Uterus (tissue), 2 donors: Measurements from ENCODE around the gene PLB1.

Source experiments
- CTCF ChIP-seq, 4 experiments: fragments of 200-600 bp in 2 of 4; fragments of 450-650 bp in 2 of 4; sonication (generic) in 2 of 4; IDR thresholded peaks; one replicate each; pipeline ENCODE4 v1.5.1; 2016 to 2019; ENCODE audit warnings: antibody characterized with exemption in 4 of 4, mild to moderate bottlenecking in 2 of 4, moderate library complexity in 1 of 4
- POLR2A ChIP-seq, 2 donors: fragments of 450-650 bp; IDR thresholded peaks; one replicate each; pipeline ENCODE4 v1.6.1; 2016; ENCODE audit warnings: antibody characterized with exemption in 2 of 2, mild to moderate bottlenecking in 1 of 2, moderate library complexity in 1 of 2

GRCh38 chr2:28638102-28638501 is 142.2 kb downstream of the PLB1 start:
- TF ChIP-seq CTCF (IDR thresholded peaks at IDR 0.05) (no peak), POLR2A (IDR thresholded peaks at IDR 0.05) (no peak)
